SH-SY5Y (cell line): ENCODE data around the gene GSG1L.

ENCODE experiments used
- GATA2 ChIP-seq: IDR thresholded peaks from 2 replicates; pipeline ENCODE4 v1.6.1; 2011; ENCODE audit warnings: mild to moderate bottlenecking, low read depth, low read length
- GATA3 ChIP-seq: IDR thresholded peaks from 2 replicates; pipeline ENCODE4 v1.6.1; 2011; ENCODE audit warnings: low read depth, mild to moderate bottlenecking, low read length, moderate library complexity

DNA sequence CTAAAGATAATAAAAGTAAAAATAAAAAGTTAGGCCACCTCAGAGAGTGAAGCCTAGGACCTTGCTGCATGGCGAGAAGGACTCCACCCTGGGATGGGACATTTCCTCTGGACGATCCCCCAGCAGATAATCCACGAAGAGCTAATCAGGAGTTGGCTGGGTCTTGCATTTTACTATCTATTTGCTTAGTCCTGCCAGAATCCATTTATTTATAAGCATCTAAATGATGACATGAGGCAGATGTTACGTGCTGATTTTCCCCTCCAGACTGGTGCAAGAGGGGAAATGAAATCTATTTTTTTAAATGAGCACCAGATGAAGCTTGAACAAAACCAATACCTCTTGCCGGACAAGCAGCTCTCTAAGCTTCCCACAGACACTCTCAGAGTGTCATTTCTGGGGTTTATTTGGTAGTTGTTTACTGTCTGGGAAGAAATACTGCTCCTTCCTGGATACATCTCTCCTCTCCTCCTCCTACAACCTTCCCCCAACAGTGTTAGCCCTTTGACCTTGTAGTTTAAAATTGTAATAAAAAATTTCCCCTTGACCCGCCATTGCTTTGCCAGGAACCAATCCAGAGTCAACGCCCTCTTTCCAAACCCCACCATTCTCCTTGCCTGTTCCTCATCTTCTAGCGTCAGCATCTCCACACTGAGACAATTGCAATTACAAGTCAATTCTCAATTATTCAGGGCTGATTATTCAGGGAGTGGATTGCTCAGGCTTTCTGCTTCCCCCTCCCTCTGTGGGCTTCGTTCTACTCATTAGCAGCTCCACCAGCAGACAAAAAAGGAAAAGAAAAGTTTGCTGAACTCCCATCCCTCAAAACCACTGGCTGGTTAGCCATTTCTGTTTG, 63.0 kb downstream of the GSG1L start:
- peak; percentile 92 for TF ChIP-seq GATA2
- no peak; the same call in 1 of the 2 replicates for TF ChIP-seq GATA3
